Hepatocyte (in vitro differentiated cells): Measurements from ENCODE around the gene TBX21.

Experiments used
- EZH2 ChIP-seq: fragments of 200-600 bp; sonication (generic); IDR thresholded peaks from 2 replicates; pipeline ENCODE4 v1.6.1; 2016; ENCODE audit warnings: antibody characterized with exemption, mild to moderate bottlenecking, borderline replicate concordance
- TF ChIP-seq, protein P1 (sequence below): fragments of 200-600 bp; sonication (generic); IDR thresholded peaks from 2 replicates; pipeline ENCODE4 v1.5.1; 2016; ENCODE audit warnings: antibody characterized with exemption, mild to moderate bottlenecking; ENCODE audit not compliant: poor library complexity

DNA sequence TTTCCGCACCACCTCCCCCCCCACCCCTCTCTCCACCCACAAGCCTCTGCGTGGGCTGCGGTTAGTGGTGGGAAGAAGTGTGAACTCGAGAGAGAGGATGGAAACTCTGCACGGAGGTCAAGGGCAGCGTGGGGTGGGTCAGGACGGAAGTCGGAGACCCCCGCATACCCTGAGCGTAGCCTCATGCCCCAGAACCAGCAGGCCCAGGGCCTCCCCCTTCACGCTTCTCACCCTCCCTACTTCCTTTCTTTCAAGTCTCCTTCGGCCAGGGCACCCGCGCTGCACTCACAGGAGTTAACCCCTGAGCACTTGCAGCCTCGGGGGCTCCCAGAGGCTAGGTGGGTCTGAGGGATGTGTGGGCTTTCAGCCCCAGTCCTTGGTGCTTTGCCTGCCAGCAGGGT is 29.8 kb upstream of the TBX21 start:
- TF ChIP-seq, protein P1, sequence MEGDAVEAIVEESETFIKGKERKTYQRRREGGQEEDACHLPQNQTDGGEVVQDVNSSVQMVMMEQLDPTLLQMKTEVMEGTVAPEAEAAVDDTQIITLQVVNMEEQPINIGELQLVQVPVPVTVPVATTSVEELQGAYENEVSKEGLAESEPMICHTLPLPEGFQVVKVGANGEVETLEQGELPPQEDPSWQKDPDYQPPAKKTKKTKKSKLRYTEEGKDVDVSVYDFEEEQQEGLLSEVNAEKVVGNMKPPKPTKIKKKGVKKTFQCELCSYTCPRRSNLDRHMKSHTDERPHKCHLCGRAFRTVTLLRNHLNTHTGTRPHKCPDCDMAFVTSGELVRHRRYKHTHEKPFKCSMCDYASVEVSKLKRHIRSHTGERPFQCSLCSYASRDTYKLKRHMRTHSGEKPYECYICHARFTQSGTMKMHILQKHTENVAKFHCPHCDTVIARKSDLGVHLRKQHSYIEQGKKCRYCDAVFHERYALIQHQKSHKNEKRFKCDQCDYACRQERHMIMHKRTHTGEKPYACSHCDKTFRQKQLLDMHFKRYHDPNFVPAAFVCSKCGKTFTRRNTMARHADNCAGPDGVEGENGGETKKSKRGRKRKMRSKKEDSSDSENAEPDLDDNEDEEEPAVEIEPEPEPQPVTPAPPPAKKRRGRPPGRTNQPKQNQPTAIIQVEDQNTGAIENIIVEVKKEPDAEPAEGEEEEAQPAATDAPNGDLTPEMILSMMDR: no peak
- no peak for TF ChIP-seq EZH2
